ENCODE measurements around the gene DGKZ. TPM values are rescaled to one million over a fixed set of nuclear protein-coding genes. Genes with fewer than 3 reads are reported as not detected.

The DGKZ gene
- total and polyA plus RNA-seq, 2 experiments from 2014 or later: 45.1 to 170 TPM

DNA sequence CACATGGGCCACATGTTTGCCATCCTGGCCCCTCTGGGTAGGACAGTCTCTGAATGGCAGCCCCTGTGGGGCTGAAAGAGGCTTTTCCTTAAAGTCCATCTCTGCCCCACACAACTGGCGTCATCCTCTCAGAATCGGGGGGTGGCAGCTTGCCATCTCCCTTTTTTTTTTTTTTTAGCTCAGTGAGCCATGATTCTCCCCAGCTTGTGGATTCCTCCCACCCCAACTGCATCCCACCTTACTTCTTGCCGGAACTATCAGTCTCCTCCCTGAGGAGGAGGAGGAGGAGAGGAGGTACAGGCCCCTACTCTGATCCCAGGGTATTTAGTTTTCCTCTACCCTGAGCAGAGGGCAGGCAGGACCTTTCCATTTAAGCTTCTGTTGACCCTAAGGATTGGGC lies 3.4 kb downstream of the DGKZ start:
- DNase-seq (ENCODE audit: low spot score) (no peak), ATAC-seq (no peak)
- Histone ChIP-seq H3K79me2 (replicated peaks; ENCODE audit: insufficient read depth) (peaks cover 71% of the 10 kb centered on the region), H3F3A (replicated peaks; ENCODE audit: low read depth) (peaks cover 9% of the 10 kb centered on the region; the same call in 1 of the 2 replicates), H3K27me3 (ENCODE audit: insufficient read depth) (peaks cover 7% of the 10 kb centered on the region; the same call in 1 of the 2 replicates), H3K4me1 (ENCODE audit: insufficient read depth) (peaks cover 59% of the 10 kb centered on the region), H3K36me3 (ENCODE audit: insufficient read depth) (no peaks in the 10 kb centered on the region), H2AFZ (no peak overlapping the region), H3K4me3 (no peak overlapping the region), H3K4me2 (no peak overlapping the region), H4K20me1 (replicated peaks; ENCODE audit: insufficient read depth) (peaks cover 31% of the 10 kb centered on the region), H3K9me2 (ENCODE audit: insufficient read depth) (no peaks in the 10 kb centered on the region), H3K27ac (ENCODE audit: low read depth) (no peak overlapping the region)
- TF ChIP-seq ZNF331 (CRISPR knock-in tag; IDR thresholded peaks at IDR 0.05; ENCODE audit: low read depth) (no peak), JUNB (IDR thresholded peaks at IDR 0.05; ENCODE audit: unreplicated experiment) (no peak), EZH2 (IDR thresholded peaks at IDR 0.05; ENCODE audit: low read depth, unreplicated experiment) (no peak), NANOG (IDR thresholded peaks at IDR 0.05; ENCODE audit: borderline replicate concordance) (no peak)
- TF ChIP-seq, protein P1, sequence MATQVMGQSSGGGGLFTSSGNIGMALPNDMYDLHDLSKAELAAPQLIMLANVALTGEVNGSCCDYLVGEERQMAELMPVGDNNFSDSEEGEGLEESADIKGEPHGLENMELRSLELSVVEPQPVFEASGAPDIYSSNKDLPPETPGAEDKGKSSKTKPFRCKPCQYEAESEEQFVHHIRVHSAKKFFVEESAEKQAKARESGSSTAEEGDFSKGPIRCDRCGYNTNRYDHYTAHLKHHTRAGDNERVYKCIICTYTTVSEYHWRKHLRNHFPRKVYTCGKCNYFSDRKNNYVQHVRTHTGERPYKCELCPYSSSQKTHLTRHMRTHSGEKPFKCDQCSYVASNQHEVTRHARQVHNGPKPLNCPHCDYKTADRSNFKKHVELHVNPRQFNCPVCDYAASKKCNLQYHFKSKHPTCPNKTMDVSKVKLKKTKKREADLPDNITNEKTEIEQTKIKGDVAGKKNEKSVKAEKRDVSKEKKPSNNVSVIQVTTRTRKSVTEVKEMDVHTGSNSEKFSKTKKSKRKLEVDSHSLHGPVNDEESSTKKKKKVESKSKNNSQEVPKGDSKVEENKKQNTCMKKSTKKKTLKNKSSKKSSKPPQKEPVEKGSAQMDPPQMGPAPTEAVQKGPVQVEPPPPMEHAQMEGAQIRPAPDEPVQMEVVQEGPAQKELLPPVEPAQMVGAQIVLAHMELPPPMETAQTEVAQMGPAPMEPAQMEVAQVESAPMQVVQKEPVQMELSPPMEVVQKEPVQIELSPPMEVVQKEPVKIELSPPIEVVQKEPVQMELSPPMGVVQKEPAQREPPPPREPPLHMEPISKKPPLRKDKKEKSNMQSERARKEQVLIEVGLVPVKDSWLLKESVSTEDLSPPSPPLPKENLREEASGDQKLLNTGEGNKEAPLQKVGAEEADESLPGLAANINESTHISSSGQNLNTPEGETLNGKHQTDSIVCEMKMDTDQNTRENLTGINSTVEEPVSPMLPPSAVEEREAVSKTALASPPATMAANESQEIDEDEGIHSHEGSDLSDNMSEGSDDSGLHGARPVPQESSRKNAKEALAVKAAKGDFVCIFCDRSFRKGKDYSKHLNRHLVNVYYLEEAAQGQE (IDR thresholded peaks at IDR 0.05; ENCODE audit: unreplicated experiment): no peak
- Mint-ChIP-seq H3K27me3 (ENCODE audit: insufficient read depth, low read depth, poor library complexity) (peaks cover 13% of the 10 kb centered on the region), H3K36me3 (ENCODE audit: low read depth) (peaks cover 3% of the 10 kb centered on the region; the same call in 2 of the 3 replicates), H3K9me3 (no peaks in the 10 kb centered on the region; the same call in 2 of the 3 replicates), H3K27ac (no peak overlapping the region), H3K4me3 (no peak overlapping the region; the same call in 2 of the 3 replicates), H3K4me1 (peaks cover 71% of the 10 kb centered on the region)

DNA sequence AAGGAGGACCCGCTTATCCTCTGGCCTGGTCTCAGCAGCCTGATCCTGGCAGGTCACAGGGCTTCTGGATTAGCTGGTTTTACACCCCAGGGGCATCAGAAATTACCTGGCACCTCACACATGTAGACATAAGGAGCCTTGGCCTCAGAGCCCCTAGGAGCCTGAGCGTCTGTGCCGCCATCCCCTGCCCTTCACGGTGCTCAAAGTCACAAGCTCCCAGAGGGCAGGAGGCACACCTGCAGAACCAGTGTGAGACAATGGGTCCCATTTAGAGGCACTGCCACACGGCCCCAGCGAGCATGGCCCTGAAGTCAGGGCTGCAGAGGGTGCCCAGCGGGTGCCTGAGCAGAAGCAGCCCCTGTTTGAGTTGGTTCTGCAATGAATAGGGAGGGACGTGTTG lies 3.9 kb downstream of the DGKZ start:
- Histone ChIP-seq H4K20me1 (replicated peaks; ENCODE audit: insufficient read depth) (peaks cover 33% of the 10 kb centered on the region), H3K4me3 (no peak overlapping the region), H3K27me3 (ENCODE audit: insufficient read depth) (peaks cover 7% of the 10 kb centered on the region; the same call in 1 of the 2 replicates), H3K9me2 (ENCODE audit: insufficient read depth) (no peaks in the 10 kb centered on the region), H3K79me2 (replicated peaks; ENCODE audit: insufficient read depth) (peaks cover 76% of the 10 kb centered on the region), H3K36me3 (ENCODE audit: insufficient read depth) (no peaks in the 10 kb centered on the region; the same call in 1 of the 2 replicates), H3F3A (replicated peaks; ENCODE audit: low read depth) (peaks cover 6% of the 10 kb centered on the region; the same call in 1 of the 2 replicates), H2AFZ (no peak overlapping the region), H3K27ac (ENCODE audit: low read depth) (0 out of 2 replicates have a peak overlapping the region, but pooled peaks have one; percentile 55), H3K4me1 (ENCODE audit: insufficient read depth) (peaks cover 54% of the 10 kb centered on the region), H3K4me2 (peak overlapping the region; percentile 69; the same call in 1 of the 2 replicates)
- H3K36me3 Mint-ChIP-seq (ENCODE audit: low read depth): peaks cover 3% of the 10 kb centered on the region
- H3K27ac Mint-ChIP-seq: peak overlapping the region; percentile 40; the same call in 1 of the 2 replicates
- ATAC-seq (no peak), DNase-seq (ENCODE audit: low spot score) (no peak)
- peaks cover 68% of the 10 kb centered on the region for H3K4me1 Mint-ChIP-seq
- H3K4me3 Mint-ChIP-seq: peak overlapping the region; percentile 23; the same call in 1 of the 3 replicates
- H3K9me3 Mint-ChIP-seq: no peaks in the 10 kb centered on the region; the same call in 2 of the 3 replicates
- H3K27me3 Mint-ChIP-seq (ENCODE audit: insufficient read depth, low read depth, poor library complexity): peaks cover 14% of the 10 kb centered on the region
- TF ChIP-seq, protein P1 (IDR thresholded peaks at IDR 0.05; ENCODE audit: unreplicated experiment): no peak
- TF ChIP-seq, protein P2, sequence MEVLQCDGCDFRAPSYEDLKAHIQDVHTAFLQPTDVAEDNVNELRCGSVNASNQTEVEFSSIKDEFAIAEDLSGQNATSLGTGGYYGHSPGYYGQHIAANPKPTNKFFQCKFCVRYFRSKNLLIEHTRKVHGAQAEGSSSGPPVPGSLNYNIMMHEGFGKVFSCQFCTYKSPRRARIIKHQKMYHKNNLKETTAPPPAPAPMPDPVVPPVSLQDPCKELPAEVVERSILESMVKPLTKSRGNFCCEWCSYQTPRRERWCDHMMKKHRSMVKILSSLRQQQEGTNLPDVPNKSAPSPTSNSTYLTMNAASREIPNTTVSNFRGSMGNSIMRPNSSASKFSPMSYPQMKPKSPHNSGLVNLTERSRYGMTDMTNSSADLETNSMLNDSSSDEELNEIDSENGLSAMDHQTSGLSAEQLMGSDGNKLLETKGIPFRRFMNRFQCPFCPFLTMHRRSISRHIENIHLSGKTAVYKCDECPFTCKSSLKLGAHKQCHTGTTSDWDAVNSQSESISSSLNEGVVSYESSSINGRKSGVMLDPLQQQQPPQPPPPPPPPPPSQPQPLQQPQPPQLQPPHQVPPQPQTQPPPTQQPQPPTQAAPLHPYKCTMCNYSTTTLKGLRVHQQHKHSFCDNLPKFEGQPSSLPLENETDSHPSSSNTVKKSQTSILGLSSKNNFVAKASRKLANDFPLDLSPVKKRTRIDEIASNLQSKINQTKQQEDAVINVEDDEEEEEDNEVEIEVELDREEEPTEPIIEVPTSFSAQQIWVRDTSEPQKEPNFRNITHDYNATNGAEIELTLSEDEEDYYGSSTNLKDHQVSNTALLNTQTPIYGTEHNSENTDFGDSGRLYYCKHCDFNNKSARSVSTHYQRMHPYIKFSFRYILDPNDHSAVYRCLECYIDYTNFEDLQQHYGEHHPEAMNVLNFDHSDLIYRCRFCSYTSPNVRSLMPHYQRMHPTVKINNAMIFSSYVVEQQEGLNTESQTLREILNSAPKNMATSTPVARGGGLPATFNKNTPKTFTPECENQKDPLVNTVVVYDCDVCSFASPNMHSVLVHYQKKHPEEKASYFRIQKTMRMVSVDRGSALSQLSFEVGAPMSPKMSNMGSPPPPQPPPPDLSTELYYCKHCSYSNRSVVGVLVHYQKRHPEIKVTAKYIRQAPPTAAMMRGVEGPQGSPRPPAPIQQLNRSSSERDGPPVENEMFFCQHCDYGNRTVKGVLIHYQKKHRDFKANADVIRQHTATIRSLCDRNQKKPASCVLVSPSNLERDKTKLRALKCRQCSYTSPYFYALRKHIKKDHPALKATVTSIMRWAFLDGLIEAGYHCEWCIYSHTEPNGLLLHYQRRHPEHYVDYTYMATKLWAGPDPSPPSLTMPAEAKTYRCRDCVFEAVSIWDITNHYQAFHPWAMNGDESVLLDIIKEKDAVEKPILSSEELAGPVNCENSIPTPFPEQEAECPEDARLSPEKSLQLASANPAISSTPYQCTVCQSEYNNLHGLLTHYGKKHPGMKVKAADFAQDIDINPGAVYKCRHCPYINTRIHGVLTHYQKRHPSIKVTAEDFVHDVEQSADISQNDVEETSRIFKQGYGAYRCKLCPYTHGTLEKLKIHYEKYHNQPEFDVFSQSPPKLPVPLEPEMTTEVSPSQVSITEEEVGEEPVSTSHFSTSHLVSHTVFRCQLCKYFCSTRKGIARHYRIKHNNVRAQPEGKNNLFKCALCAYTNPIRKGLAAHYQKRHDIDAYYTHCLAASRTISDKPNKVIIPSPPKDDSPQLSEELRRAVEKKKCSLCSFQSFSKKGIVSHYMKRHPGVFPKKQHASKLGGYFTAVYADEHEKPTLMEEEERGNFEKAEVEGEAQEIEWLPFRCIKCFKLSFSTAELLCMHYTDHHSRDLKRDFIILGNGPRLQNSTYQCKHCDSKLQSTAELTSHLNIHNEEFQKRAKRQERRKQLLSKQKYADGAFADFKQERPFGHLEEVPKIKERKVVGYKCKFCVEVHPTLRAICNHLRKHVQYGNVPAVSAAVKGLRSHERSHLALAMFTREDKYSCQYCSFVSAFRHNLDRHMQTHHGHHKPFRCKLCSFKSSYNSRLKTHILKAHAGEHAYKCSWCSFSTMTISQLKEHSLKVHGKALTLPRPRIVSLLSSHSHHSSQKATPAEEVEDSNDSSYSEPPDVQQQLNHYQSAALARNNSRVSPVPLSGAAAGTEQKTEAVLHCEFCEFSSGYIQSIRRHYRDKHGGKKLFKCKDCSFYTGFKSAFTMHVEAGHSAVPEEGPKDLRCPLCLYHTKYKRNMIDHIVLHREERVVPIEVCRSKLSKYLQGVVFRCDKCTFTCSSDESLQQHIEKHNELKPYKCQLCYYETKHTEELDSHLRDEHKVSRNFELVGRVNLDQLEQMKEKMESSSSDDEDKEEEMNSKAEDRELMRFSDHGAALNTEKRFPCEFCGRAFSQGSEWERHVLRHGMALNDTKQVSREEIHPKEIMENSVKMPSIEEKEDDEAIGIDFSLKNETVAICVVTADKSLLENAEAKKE (CRISPR knock-in tag; IDR thresholded peaks at IDR 0.05): no peak

All from GM23338 (cell line).